ENCODE data around the gene ANAPC4.

Gene ANAPC4

GRCh38 chr4:25433966-25434827 lies 57.1 kb downstream of the ANAPC4 start:
- no peak for DNase-seq (ENCODE audit: low spot score)
- FAIRE-seq: no peak

GRCh38 chr4:25437926-25438325 lies 60.9 kb downstream of the ANAPC4 start:
- no peak for FAIRE-seq
- DNase-seq (ENCODE audit: low spot score): no peak

- DNase-seq (ENCODE audit: low spot score) (peak; percentile 55), FAIRE-seq (no peak)
Measured at GRCh38 chr4:25439918-25440477, 62.9 kb downstream of the ANAPC4 start.

GRCh38 chr4:25440478-25441030 lies 63.5 kb downstream of the ANAPC4 start:
- FAIRE-seq (no peak), DNase-seq (ENCODE audit: low spot score) (no peak)

GRCh38 chr4:25441519-25442117 lies 64.6 kb downstream of the ANAPC4 start:
- FAIRE-seq: no peak
- DNase-seq (ENCODE audit: low spot score): peak; percentile 45

- FAIRE-seq (no peak), DNase-seq (ENCODE audit: low spot score) (no peak)
Measured at GRCh38 chr4:25442863-25443307, 65.8 kb downstream of the ANAPC4 start.

GRCh38 chr4:25443851-25444250 lies 66.8 kb downstream of the ANAPC4 start:
- no peak for FAIRE-seq
- DNase-seq (ENCODE audit: low spot score): no peak

- FAIRE-seq (no peak), DNase-seq (ENCODE audit: low spot score) (no peak)
Measured at GRCh38 chr4:25446611-25447010, 69.5 kb downstream of the ANAPC4 start.

GRCh38 chr4:25448379-25449109 lies 71.5 kb downstream of the ANAPC4 start:
- no peak for DNase-seq (ENCODE audit: low spot score)
- FAIRE-seq: no peak

GRCh38 chr4:25449270-25449669 lies 72.2 kb downstream of the ANAPC4 start:
- DNase-seq (ENCODE audit: low spot score) (no peak), FAIRE-seq (no peak)

GRCh38 chr4:25449688-25450087 lies 72.6 kb downstream of the ANAPC4 start:
- no peak for DNase-seq (ENCODE audit: low spot score)
- no peak for FAIRE-seq

- FAIRE-seq: no peak
- DNase-seq (ENCODE audit: low spot score): no peak
Measured at GRCh38 chr4:25450491-25450901, 73.4 kb downstream of the ANAPC4 start.

- DNase-seq (ENCODE audit: low spot score): no peak
- no peak for FAIRE-seq
Measured at GRCh38 chr4:25451676-25452075, 74.6 kb downstream of the ANAPC4 start.

GRCh38 chr4:25452081-25452480 lies 75.0 kb downstream of the ANAPC4 start:
- FAIRE-seq: no peak
- no peak for DNase-seq (ENCODE audit: low spot score)

GRCh38 chr4:25454476-25454875 lies 77.4 kb downstream of the ANAPC4 start:
- no peak for FAIRE-seq
- DNase-seq (ENCODE audit: low spot score): no peak

- DNase-seq (ENCODE audit: low spot score) (peak; percentile 13), FAIRE-seq (no peak)
Measured at GRCh38 chr4:25457053-25457715, 80.1 kb downstream of the ANAPC4 start.

- DNase-seq (ENCODE audit: low spot score) (no peak), FAIRE-seq (no peak)
Measured at GRCh38 chr4:25466966-25467697, 90.1 kb downstream of the ANAPC4 start.

- FAIRE-seq (no peak), DNase-seq (ENCODE audit: low spot score) (no peak)
Measured at GRCh38 chr4:25467843-25468242, 90.8 kb downstream of the ANAPC4 start.
